GM19099 (cell line): ENCODE data around the gene GJC3.
A peak's percentile ranks its signal among the peaks of the same experiment; 100 is the strongest.

ENCODE experiments used
- POLR2A ChIP-seq: IDR thresholded peaks from 3 replicates; pipeline ENCODE4 v1.6.1; 2011; ENCODE audit warnings: low read depth; ENCODE audit not compliant: insufficient read length; ENCODE audit errors: extremely low read depth

GJC3 gene

DNA sequence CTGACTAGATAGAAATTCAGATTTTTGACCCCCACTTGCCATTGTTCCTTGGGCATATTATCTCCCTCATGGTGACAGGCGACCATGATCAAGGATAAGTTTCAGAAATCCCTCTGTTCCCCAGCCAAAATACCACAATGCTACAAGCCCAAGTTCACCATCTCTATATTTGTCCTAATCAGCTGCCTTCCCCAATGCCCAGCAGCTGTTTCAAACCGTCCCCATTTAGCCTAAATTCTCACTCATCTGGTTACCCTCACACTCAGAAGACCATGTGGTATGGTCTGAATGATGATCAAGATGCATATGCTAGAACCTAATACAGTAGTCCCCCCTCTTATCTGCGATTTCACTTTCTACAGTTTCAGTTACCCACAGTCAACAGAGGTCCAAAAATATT, 956 bp upstream of the GJC3 start:
- no peak for TF ChIP-seq POLR2A

GRCh38 chr7:99929730-99930053, 272 bp upstream of the GJC3 start:
- no peak for TF ChIP-seq POLR2A

DNA sequence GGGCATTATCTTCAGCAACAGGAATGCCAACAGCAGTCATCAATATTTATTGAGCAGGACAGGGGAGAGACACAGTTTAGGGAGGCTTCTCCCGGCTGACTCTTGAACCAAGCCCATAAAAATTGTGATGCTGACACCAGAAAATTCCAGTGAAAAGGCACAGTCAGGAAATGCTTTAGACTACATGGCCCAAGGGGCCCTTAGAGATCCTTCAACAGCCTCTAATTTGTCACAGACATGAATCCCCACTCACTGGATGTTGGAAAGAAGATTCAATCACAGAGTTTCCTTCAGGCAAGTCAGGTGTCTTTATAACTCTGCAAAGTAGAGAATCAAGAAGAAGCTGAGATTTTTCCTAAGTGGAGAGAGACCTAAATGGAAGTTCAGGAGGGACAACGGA, 1.2 kb downstream of the GJC3 start:
- TF ChIP-seq POLR2A = no peak

DNA sequence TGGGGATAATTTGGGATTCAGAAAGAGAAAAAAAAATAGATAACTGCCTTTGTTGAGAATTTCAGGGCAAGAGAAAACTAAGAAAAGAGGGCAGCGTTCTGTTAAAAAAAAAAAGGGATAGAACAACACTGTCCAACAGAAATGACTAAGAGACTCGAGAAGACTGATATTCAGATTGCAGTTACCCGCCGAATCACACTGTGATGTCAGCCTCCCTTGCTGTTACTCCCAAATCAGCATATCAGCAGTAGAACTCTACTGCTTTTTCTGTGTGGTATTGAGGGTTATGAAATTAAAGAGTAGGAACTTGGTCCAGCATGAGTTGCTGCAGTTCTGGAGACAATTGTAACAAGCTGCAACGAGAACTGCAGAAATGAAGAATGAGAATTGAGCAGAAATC, 1.9 kb downstream of the GJC3 start:
- no peak for TF ChIP-seq POLR2A

GRCh38 chr7:99926321-99926720, 3.1 kb downstream of the GJC3 start:
- no peak for TF ChIP-seq POLR2A

GRCh38 chr7:99923200-99923599, 6.2 kb downstream of the GJC3 start:
- TF ChIP-seq POLR2A = no peak

GRCh38 chr7:99920149-99920548, 9.3 kb downstream of the GJC3 start:
- TF ChIP-seq POLR2A = no peak

- TF ChIP-seq POLR2A = no peak
Observed at GRCh38 chr7:99919814-99920112, 9.7 kb downstream of the GJC3 start.

DNA sequence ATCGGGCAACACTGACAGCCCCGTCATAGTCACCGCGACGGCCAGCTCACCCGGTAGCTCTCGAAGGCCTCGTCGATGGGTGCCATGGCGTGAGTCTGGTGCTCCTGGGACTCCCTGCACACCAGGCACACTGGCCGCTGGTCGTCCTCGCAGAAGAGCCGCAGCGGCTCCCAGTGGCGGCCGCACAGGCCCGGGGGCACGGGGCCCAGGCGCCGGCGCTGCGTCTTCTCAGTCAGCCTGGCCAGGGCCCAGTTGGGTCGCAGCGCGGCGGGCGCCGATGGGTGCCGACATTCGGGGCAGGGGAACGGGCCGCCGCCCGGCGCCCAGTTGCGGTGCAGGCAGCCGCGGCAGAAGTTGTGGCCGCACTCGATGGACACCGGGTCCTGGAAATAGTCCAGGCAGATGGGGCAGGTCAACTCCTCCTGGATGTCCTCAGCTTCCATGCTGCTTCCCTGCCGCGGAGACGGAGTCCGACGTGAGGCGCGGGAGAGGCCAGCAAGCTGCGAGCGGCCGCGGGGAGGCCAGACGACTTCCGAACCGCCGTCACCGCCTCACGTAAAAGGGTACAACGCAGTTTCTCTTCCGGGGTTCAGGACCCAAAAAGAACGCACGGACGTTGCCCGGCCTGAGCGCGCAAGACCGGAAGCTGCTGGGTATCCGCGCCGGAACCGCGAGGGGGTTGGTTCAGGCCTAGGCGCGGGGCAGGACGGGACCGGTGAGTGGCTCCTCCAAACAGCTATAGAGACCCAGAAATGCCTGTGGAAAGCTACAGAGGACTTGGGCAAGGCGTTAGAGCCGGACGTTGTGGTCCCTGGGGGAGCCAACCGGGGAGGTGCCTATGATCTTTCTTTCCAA, 10.2 kb downstream of the GJC3 start, which contains the start of gene TRIM4:
Gene TRIM4 (minus strand): TSS at position 572 of the 855 bp plus-strand sequence. CDS start 129 bp downstream, at position 443.
- TF ChIP-seq POLR2A = peak; percentile 92

DNA sequence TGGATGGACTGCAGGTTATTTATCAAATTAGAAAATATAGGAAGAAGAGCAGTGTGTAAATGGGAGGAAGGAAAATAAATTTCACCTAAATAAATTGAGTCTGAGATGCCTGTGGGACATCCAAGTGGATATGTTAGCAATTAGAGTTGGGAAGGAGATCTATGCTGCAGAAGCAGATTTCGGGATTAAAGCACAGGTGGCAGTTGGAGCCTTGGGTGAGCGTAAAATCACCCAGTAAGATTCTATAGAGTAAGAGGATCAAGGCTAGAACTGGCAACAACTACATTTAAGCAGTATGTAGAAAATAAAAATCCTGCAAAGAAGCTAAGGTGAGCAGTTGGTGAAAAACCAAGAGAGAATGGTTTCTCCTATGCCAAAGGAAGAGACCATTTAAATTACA, 18.4 kb downstream of the GJC3 start:
- no peak for TF ChIP-seq POLR2A

DNA sequence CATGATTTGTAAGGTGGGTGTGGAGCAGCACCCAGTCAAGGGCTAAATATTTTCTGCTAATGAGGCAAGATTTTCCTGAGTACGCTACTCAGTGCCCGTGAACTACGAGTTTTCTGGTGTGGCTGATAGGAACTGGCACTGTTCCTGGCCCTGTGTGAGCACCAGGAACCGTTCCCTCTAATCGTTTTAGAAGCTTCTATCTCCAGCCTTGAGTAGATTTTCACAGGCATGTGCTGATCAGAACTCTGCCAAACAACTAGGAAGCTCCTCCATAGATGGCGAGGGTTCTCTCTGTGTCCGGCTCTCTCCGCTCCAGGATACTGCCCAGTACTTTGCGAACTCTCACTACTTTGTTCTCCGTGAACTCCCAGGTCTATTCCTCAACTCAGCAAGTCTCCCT, 27.8 kb downstream of the GJC3 start:
- TF ChIP-seq POLR2A = no peak

DNA sequence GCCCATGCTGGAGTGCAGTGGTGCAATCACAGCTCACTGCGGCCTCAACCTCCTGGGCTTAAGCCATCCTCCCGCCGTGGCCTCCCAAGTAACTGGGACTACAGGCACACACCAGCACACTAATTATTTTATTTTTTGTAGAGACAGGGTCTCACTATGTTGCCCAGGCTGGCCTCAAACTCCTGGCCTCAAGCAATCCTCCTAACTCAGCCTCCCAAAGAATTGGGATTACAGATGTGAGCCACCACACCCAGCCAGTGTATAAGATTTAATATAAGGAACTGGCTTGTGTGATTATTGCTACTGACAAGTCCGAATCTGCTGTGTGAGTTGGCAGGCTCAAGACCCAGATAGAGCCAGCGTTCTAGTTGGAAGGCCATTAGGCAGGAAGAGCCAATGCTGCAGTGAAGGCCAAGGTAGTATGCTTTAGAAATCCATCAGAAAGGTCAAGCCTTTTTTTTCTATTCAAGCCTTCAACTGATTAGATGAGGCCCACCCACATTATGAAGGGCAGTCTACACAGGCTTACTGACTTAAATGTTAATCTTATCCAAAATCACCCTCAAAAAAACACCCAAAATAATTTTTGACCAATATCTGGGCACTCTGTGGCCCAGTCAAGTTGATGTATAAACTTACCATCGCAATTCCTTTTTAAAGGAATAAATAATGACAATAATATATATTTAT, 29.4 kb downstream of the GJC3 start:
- TF ChIP-seq POLR2A = no peak

GRCh38 chr7:99898836-99899235, 30.6 kb downstream of the GJC3 start:
- TF ChIP-seq POLR2A = no peak

DNA sequence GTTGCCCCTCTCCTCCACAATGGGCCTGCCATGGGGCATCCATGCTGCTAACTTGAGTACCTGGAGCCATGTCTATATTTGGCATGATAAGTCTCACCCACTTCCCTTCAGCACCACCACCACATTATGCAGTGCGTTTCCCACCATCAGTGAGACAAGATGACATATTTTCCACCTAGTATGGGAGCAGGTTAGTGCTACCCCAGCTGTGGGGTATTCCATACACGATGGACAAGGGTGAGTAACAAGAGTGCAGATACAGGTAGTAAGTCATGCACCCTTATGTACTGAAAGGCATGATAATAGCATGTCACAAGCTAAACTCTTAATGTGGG, 31.4 kb downstream of the GJC3 start:
- TF ChIP-seq POLR2A = no peak

DNA sequence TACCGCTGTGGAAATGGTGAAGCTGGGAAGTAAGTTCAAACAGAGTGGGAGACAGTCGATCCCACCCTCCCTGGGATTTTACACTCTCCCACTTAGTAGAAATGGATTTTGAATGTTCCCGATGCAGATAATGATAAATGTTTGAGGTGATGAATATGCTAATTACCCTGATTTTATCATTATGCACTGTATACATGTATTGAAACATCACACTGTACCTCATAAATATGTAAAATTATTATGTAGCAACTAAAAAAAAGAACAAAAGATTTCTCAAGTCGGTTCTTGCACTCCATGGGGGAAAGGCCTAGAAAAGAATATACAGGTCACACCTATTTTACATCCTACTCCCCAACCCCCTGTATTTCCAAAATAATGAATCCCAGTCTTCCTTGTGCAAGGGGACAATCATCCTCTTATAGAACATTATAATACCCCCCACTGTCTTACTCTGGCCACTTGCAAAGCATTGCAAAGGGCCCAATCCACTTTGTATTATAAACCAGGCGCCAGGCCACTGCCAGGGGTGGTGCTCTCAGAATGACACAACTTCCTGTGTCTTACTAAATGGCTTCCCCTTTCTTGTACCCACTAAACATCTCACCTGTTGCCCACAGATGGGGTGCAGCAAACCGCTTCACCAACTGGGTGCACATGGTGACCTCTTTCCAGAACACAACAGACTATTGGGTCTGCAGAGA, 31.9 kb downstream of the GJC3 start:
- no peak for TF ChIP-seq POLR2A

- no peak for TF ChIP-seq POLR2A
Observed at GRCh38 chr7:99894738-99895137, 34.7 kb downstream of the GJC3 start.
